Cardiac fibroblast (primary cell): ENCODE data around the gene ZCCHC17.
A peak's percentile ranks its signal among the peaks of the same experiment; 100 is the strongest.

Source experiments
- DNase-seq, 2 donors: peaks; one replicate each; pipeline versions ENCODE4 v3.0.0 to v3.0.0-alpha.2; 2010; ENCODE audit warnings: low read depth in 2 of 2
- H3K4me3 ChIP-seq, 2 donors: replicated peaks in 1 of 2; 1 replicate in 1 of 2; 2 replicates in 1 of 2; pipeline ENCODE4 v1.5.1; 2011; ENCODE audit warnings: low read depth in 2 of 2, low read length in 2 of 2, mild to moderate bottlenecking in 2 of 2, moderate library complexity in 1 of 2
- TF ChIP-seq, protein P1 (sequence below): IDR thresholded peaks from one replicate; pipeline ENCODE4 v1.5.1; 2011; ENCODE audit warnings: low read depth, mild to moderate bottlenecking, low read length, inconsistent platforms

Gene ZCCHC17

DNA sequence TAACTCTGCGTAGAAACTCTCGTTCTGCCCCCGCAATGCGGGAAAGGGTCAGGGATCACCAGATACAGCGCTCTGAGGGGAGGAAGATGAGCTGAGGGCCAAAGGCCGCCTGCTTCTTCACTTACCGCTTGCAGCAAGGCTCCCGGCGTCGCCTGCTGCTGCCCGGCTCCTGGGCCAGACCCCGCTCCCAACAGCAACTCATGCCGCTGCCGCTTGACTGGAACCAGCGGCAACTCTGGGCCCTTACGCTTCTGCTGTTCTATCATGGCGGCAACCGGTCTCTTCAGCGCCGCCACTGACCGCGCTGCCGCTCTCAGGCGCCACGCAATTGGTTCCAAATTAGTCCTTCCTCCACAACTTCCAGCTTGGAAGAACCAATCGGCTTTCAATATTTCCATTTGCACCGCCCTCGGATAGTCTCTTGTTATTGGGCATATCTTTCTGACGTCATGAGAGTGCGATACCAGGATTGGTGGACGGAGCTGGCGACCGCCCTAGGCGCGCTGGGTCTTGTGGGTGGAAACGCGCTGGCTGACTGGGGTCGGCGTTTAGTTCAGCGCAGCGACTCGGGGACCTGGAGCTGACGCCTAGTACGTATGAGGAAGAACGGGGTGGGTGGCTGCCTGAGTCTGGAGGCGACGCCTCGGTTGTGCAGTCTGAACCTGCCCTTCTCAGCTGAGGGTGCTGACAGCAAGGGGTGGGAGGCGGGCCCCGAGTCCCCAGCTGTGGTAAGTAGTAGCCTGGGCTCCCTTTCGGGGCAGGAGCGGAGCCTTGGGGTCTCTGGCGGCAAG lies at the start of gene ZCCHC17, which contains the start of gene SNRNP40:
TSS of gene ZCCHC17 (plus strand) at position 547 of the 791 bp plus-strand sequence. CDS start 13,067 bp downstream, outside the sequence.
TSS of gene SNRNP40 (minus strand) at position 303 of the 791 bp plus-strand sequence. CDS start at position 266, 37 bp downstream.
- DNase-seq, result peak; percentile 99

GRCh38 chr1:31248276-31248675 lies 48.6 kb upstream of the ZCCHC17 start:
- TF ChIP-seq, protein P1, sequence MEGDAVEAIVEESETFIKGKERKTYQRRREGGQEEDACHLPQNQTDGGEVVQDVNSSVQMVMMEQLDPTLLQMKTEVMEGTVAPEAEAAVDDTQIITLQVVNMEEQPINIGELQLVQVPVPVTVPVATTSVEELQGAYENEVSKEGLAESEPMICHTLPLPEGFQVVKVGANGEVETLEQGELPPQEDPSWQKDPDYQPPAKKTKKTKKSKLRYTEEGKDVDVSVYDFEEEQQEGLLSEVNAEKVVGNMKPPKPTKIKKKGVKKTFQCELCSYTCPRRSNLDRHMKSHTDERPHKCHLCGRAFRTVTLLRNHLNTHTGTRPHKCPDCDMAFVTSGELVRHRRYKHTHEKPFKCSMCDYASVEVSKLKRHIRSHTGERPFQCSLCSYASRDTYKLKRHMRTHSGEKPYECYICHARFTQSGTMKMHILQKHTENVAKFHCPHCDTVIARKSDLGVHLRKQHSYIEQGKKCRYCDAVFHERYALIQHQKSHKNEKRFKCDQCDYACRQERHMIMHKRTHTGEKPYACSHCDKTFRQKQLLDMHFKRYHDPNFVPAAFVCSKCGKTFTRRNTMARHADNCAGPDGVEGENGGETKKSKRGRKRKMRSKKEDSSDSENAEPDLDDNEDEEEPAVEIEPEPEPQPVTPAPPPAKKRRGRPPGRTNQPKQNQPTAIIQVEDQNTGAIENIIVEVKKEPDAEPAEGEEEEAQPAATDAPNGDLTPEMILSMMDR, result no peak
- H3K4me3 ChIP-seq, result no peak overlapping the region
- no peak for DNase-seq

More for the DNA sequence above, at the start of gene ZCCHC17, which contains the start of gene SNRNP40:
- H3K4me3 ChIP-seq, result peak within 1 kb of the TSS; percentile 85 to 99
- TF ChIP-seq, protein P1, result peak; percentile 12

GRCh38 chr1:31249854-31250253 lies 47.0 kb upstream of the ZCCHC17 start:
- H3K4me3 ChIP-seq, result no peak overlapping the region
- DNase-seq, result no peak
- TF ChIP-seq, protein P1, result no peak

DNA sequence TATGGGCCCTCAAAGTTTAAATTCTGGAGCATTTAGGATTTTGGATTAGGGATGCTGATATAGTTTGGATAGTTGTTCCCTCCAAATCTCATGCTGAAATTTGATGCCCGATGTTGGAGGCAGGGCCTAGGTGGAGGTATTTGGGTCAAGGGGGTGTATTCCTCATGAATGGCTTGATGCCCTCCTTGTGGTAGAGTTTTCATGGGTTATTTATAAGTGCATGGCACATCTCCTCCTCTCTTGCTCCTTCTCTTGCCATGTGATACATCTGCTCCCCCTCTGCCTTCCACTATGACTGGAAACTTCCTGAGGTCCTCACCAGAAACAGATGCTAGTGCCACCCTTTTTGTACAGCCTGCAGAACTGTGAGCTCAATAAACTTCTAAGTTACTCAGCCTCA lies 39.6 kb upstream of the ZCCHC17 start:
- TF ChIP-seq, protein P1, result no peak
- DNase-seq, result no peak
- no peak overlapping the region for H3K4me3 ChIP-seq

DNA sequence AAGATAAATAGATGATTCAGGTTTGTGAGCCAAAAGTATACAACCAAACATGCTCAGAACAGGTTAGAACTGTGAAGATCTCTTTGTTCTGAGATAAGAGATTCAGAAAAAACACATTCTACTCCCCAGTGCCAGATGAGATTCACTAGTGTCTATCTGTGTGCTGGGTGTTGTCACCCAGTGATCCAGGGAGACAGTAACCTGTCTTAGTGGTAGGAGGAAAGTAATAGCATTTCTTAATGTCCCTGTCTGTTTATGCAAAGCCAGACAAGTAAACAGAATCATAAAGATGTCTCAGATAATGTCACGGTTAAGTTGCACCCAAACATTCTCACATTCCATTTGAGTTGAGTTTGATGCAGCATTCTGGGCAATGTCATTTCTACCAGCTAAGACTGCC lies 38.3 kb upstream of the ZCCHC17 start:
- TF ChIP-seq, protein P1, result no peak
- DNase-seq, result no peak
- H3K4me3 ChIP-seq, result no peak overlapping the region

DNA sequence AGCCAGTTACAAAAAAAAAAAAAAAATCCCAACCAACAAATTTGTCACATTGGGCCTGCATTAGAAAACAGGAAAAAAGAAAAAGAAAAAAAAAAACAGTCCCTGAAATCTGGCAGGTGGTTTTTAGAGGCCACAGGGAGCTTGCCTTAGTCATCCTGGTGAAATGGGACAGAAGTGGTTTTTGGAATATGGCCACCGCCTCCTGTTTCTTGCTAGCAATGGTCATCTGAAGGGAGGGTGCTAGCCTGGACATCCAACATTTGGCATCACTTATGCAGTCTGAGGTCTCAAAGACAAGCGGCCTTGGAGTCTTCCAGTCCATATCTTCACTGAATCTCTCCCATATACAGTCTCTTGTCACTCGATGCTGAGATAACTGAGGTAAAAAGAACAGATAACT lies 37.1 kb upstream of the ZCCHC17 start:
- TF ChIP-seq, protein P1, result no peak
- no peak for DNase-seq
- no peak overlapping the region for H3K4me3 ChIP-seq
